Fibroblast of peridontal ligament (primary cell): Measurements from ENCODE around the gene SCN4B.

Source experiments
- DNase-seq: peaks from one replicate; pipeline ENCODE4 v3.0.0-alpha.2; 2010; ENCODE audit errors: extremely low read depth

SCN4B gene

DNA sequence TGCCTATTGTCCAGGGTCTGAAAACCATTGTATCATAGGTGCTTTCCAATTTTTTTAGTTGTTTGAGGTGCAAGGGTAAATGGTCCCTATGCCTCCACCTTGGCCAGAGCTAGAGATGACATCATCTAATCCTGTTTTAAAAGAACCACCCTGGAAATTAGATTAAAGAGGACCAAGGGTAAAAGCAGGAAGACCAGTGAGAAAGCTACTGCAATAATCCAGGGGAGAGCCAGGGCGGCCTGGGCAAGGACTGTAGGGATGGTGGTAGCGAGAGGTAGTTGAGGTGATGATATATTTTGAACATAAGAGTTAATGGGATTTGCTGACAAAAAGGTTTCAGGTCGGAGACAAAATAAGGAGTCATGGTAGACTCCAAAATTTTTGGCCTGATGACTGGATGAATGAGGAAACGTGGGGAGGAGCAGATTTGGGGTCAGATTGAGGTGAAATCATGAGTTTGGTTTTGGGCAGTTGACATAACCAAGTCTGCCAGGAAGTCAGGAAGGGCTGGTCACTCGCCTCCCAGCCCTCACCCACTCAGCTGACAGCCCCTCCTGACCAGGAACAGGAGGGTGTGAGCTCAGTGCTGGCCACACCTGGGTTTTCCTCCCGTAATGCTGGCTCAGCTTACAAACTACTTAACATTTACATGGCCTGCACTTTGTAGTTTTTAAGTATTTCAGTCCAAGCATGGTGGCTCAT is 23.0 kb downstream of the SCN4B start:
- no peak for DNase-seq

DNA sequence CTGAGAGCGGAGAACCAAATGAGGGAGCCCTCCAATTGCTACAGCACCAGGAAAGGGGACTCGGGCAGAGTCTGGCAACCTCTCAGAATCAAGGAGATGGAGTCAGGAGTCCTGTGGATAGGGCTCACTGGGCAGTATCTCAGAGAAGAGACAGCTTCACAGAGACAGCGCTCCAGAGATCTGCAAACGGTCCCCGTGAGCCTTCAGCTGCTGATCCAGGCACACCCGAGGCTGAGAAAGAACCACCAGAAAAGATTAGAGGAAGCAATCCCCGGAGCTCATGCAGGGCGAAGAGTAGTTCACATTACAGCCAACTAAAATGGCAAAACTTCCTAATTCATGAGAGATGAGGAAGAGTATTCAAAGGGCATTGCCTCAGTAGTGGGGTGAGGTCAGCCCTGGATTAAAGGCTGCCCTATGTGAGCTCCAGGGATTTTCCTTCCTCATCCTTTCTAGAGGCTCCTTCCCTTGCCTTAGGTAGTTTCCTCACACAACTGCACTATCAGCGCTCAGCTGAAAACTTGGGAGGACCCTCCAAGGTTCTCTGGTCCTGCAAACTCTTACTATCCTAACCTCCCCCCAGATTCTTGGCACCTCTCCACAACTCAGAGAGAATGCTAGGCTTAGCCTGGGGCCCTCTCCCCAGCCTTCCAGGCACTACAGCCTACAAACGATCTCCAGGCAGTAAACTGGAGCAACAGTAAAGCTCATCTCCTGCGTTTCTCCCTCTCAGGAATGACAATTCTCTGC is 23.7 kb downstream of the SCN4B start:
- no peak for DNase-seq

GRCh38 chr11:118128310-118128709 is 24.3 kb downstream of the SCN4B start:
- no peak for DNase-seq

DNA sequence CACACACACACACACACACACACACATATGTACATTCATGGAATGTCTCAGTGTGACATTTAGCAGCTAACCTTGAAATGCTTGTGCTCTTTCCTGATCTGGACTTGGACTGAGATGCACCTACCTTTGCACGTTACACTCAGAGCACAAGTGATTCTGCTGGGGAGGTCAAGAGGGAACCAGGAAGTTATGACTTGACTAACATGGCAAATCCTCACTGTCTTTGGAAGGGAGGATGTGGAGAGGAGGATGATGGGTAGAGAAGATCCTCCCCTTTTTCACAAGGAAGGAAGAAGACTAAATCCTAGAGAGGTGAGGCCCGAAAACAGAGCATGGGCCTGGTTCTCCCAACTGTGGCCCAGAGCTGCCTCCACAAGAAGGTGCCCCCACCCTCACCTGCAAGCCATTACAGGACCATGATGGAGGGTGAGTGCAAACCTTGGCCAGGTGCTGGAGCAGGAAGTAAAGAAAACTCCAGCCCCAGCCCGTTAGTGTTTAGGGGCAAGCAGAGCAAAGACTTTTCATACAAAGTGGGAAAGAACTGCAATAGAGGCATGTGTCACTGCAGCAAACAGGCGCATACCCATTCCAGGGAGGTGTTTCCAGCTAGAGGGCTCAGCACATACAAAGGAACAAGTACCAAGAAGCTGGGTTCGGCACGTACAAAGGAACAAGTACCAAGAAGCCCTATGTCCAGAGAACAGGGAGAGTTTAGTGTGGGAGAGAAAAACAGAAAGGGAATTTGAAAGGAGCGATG is 26.4 kb downstream of the SCN4B start:
- no peak for DNase-seq

DNA sequence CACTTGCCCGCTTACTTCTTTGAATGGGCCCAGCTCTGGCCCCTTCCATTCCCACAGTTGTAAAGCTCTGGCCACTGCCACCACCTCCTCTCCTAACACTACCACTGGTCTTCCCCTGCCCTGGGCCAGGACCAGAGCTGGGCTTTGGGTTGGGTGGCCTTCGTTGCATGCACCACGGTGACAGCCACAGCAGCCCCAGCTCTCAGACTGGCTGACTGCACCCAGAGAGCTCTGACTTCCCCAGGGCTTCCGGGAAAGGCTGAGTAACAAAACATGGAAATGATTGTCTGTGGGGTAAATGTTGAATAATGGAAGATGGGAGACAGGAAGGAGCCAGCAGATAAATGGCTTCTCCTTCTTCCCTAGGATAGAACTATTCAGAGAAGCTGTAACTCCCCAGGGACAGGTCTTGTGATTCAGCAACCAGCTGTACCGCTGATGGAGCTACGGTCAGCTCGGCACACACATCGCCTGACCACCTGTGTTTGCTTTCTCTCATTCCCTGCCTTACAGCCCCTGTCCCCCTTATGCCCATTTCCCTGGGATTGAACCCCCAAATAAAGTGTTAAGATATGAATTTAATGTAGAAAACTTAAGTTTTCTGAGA is 27.6 kb downstream of the SCN4B start:
- DNase-seq, result no peak

GRCh38 chr11:118120793-118121192 is 31.8 kb downstream of the SCN4B start:
- DNase-seq, result no peak

DNA sequence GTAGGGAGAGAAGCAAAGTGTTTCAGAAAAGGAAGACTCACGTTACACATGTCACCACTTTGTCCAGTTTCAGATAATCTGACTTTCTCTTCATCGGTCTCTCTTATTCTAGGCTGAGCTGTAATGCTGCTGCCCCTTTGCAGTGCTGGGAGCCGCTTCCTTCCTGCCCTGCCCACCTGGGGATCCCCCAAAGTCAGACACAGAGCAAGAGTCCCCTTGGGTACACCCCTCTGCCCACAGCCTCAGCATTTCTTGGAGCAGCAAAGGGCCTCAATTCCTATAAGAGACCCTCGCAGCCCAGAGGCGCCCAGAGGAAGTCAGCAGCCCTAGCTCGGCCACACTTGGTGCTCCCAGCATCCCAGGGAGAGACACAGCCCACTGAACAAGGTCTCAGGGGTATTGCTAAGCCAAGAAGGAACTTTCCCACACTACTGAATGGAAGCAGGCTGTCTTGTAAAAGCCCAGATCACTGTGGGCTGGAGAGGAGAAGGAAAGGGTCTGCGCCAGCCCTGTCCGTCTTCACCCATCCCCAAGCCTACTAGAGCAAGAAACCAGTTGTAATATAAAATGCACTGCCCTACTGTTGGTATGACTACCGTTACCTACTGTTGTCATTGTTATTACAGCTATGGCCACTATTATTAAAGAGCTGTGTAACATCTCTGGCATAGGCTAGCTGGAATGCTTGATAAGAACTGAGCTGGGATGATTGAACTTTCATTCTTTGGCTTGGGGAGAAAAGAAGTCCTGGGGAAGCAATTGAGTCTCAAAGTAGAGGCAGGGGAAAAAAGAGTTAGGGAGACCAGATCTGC is 34.6 kb downstream of the SCN4B start:
- no peak for DNase-seq

GRCh38 chr11:118115048-118115447 is 37.6 kb downstream of the SCN4B start:
- DNase-seq, result no peak

DNA sequence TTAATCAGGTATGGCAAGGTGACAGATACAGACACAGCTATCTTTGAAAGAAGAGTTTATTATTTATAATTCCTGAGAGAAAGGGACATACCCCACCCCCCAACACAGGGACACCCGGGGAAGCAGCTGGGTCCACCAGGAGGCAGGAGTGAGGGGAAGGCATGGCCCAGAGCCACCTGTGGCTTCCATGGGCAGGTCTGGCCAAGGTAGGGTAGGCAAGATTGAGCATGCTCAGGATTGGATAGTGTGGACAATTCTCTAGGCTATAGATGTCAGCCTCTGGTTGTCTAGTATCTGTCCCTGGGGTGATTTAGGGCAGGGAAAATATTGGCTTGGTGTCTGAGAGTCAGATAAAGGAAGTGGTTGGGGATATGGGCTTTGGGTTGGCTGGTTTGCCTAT is 38.4 kb downstream of the SCN4B start:
- no peak for DNase-seq

- no peak for DNase-seq
Observed at GRCh38 chr11:118112711-118113430, 39.8 kb downstream of the SCN4B start.

- DNase-seq, result no peak
Observed at GRCh38 chr11:118111744-118112035, 40.9 kb downstream of the SCN4B start.

- no peak for DNase-seq
Observed at GRCh38 chr11:118111019-118111743, 41.4 kb downstream of the SCN4B start.

DNA sequence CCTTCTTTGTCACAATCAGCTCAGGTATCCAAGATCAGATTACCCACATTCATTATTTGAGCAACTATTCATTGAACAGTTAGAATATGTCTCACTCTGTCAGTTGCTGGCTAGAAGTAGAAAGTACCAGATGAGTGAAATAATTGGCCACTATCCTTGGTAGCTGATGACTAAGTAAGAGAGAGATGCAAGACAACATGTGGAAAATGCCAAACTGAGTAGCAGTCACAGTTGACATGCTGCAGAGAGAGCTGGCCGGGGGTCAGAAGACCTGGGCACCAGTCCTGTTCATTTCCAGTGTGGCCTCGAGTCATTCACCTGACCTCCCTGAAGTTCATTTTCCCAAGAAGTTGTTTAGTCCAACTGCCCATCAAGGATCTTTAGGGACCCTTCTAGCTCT is 43.4 kb downstream of the SCN4B start:
- DNase-seq, result no peak

DNA sequence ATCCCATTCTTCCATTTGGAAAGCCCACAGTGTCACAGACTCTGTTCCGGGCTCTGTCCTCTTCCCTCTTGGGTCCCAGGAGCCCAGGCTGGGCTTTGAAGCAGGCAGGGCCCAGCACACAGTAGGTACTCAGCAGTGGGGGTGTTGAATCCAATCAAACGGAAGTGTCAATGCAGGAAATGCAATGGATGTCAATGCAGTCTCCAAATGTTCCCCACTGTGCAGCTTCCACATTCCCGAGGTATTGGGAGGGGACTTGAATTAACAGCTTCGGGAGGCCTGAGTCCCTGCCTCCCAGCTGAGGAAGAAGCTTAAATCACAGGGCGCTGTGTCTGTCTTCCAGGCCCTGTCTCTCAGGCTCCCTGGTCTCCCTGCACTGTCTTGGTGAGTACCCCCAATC is 44.1 kb downstream of the SCN4B start:
- DNase-seq, result no peak

DNA sequence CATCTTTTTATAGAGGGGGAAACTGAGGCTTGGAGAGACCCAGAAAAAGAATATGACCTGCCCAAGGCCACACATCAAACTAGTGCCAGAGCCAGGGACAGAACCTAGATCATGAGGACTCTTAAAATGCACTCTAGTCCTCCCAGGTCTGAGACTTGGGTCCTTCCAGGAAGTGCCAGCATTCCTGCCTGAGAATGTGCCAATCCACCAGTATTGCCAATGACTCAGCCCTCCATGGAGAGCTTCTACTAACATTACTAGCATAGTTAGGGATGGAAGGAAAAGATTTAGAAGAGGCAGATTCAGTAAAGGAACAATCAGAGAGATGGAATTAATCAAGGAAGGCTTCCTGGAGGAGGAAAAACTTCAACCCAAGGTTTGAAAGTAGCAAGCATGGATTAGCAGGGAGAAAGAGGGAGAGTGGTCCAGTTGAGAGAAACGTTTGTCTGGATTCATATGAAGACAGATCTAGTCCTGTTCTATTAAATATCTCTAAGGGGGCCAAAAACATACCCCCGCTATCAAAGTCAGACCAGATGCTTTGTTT is 45.8 kb downstream of the SCN4B start:
- DNase-seq, result no peak

GRCh38 chr11:118105657-118106305 is 46.8 kb downstream of the SCN4B start:
- no peak for DNase-seq

GRCh38 chr11:118104491-118104890 is 48.1 kb downstream of the SCN4B start:
- DNase-seq, result no peak

DNA sequence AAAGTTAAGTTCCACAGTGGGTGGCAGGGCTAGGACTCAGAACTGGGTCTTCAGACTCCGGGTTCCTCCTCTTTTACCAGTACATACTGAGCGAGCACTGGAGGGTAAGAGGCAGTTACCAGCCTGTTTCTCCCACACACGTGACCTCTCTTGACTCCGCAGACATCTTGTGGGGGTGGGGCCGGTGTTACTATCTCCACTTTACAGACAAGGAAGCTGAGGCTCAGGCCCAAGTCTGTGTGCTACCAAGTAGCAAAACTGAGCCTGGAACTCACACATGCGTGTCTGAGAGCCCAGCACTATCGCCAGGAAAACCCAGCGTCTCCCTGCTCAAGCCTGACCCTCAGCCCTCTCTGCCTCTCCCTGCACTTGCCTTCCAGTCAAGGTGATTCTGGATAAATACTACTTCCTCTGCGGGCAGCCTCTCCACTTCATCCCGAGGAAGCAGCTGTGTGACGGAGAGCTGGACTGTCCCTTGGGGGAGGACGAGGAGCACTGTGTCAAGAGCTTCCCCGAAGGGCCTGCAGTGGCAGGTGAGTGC is 49.8 kb downstream of the SCN4B start:
- no peak for DNase-seq

GRCh38 chr11:118100691-118101232 is 51.9 kb downstream of the SCN4B start:
- no peak for DNase-seq
